Neural cell (in vitro differentiated cells): ENCODE results near the gene KCNA10. TPM values are rescaled to one million over a fixed set of nuclear protein-coding genes. Genes with fewer than 3 reads are reported as not detected.

Experiments
- H2AFZ ChIP-seq: fragments of 200-600, 300-800 bp; sonication (generic), shearing (Covaris generic); 2 replicates; pipeline ENCODE4 v1.6.0; 2014; ENCODE audit warnings: low read depth, mild to moderate bottlenecking, antibody characterized with exemption, low read length, moderate library complexity
- H3F3A ChIP-seq: fragments of 200-600 bp; shearing (Covaris generic); 2 replicates; pipeline ENCODE4 v1.6.1; 2016; ENCODE audit warnings: mild to moderate bottlenecking, moderate library complexity, mixed read lengths, antibody characterized with exemption, low read length; ENCODE audit not compliant: insufficient read depth, poor library complexity, severe bottlenecking
- H3K27ac ChIP-seq: fragments of 200-600, 300-800 bp; sonication (generic), shearing (Covaris generic); 2 replicates; pipeline ENCODE4 v1.5.1; 2014; ENCODE audit warnings: mild to moderate bottlenecking, low read length, moderate library complexity
- H3K27me3 ChIP-seq: fragments of 300-800, 200-600 bp; sonication (generic), shearing (Covaris generic); 2 replicates; pipeline ENCODE4 v1.6.0; 2014; ENCODE audit warnings: mild to moderate bottlenecking, low read depth, low read length, moderate library complexity; ENCODE audit not compliant: insufficient read depth
- H3K36me3 ChIP-seq: fragments of 300-800, 200-600 bp; sonication (generic), shearing (Covaris generic); 2 replicates; pipeline ENCODE4 v1.5.1; 2014; ENCODE audit warnings: mild to moderate bottlenecking, antibody characterized with exemption, low read length, moderate library complexity; ENCODE audit not compliant: insufficient read depth
- H3K4me2 ChIP-seq: fragments of 300-800, 200-600 bp; sonication (generic), shearing (Covaris generic); 2 replicates; pipeline ENCODE4 v1.6.0; 2014; ENCODE audit warnings: mild to moderate bottlenecking, low read length
- H3K4me3 ChIP-seq: fragments of 300-800, 200-600 bp; sonication (generic), shearing (Covaris generic); 2 replicates; pipeline ENCODE4 v1.5.1; 2014; ENCODE audit warnings: mild to moderate bottlenecking, low read length, moderate library complexity
- H3K79me2 ChIP-seq: fragments of 200-600 bp; shearing (Covaris generic); replicated peaks from 2 replicates; pipeline ENCODE4 v1.6.0; 2014; ENCODE audit warnings: mild to moderate bottlenecking, low read length, moderate library complexity; ENCODE audit not compliant: insufficient read depth
- H3K9ac ChIP-seq: fragments of 300-800, 200-600 bp; sonication (generic), shearing (Covaris generic); 2 replicates; pipeline ENCODE4 v1.6.1; 2016; ENCODE audit warnings: mild to moderate bottlenecking, low read length, mixed read lengths
- H3K9me2 ChIP-seq: fragments of 200-600 bp; shearing (Covaris generic); 2 replicates; pipeline ENCODE4 v1.6.1; 2016; ENCODE audit warnings: mild to moderate bottlenecking, low read length, mixed read lengths; ENCODE audit not compliant: insufficient read depth
- H3K9me3 ChIP-seq: fragments of 200-600, 300-800 bp; sonication (generic), shearing (Covaris generic); 2 replicates; pipeline ENCODE4 v1.6.1; 2016; ENCODE audit warnings: mild to moderate bottlenecking, mixed run types, low read length, moderate library complexity, mixed read lengths
- H4K20me1 ChIP-seq: fragments of 200-600 bp; shearing (Covaris generic); 2 replicates; pipeline ENCODE4 v1.6.1; 2016; ENCODE audit warnings: mild to moderate bottlenecking, mixed run types; ENCODE audit not compliant: insufficient read depth
- CTCF ChIP-seq: fragments of 450-650 bp; IDR thresholded peaks from 2 replicates; pipeline ENCODE4 v1.5.1; 2014; ENCODE audit warnings: antibody characterized with exemption, mild to moderate bottlenecking, moderate library complexity; ENCODE audit not compliant: poor library complexity, severe bottlenecking
- EP300 ChIP-seq: fragments of 450-650 bp; conservative IDR thresholded peaks from 2 replicates; pipeline ENCODE4 v1.6.1; 2014; ENCODE audit warnings: antibody characterized with exemption, mild to moderate bottlenecking, moderate library complexity; ENCODE audit not compliant: poor library complexity, severe bottlenecking
- EZH2 ChIP-seq: fragments of 200-600, 300-800 bp; shearing (Covaris generic), sonication (generic); IDR thresholded peaks from 2 replicates; pipeline ENCODE4 v1.6.1; 2014; ENCODE audit warnings: antibody characterized with exemption, low read length, borderline replicate concordance, mild to moderate bottlenecking; ENCODE audit not compliant: insufficient read depth, poor library complexity, severe bottlenecking
- MXI1 ChIP-seq: fragments of 450-650 bp; conservative IDR thresholded peaks from 2 replicates; pipeline ENCODE4 v1.6.1; 2014; ENCODE audit warnings: antibody characterized with exemption, mild to moderate bottlenecking; ENCODE audit not compliant: poor library complexity, severe bottlenecking
- POLR2AphosphoS5 ChIP-seq: IDR thresholded peaks from 2 replicates; pipeline ENCODE4 v1.6.1; 2012
- RAD21 ChIP-seq: fragments of 450-650 bp; conservative IDR thresholded peaks from 2 replicates; pipeline ENCODE4 v1.6.1; 2014; ENCODE audit warnings: antibody characterized with exemption, mild to moderate bottlenecking, moderate library complexity
- SMC3 ChIP-seq: fragments of 450-650 bp; conservative IDR thresholded peaks from 2 replicates; pipeline ENCODE4 v1.6.1; 2014; ENCODE audit warnings: antibody characterized with exemption, mild to moderate bottlenecking, moderate library complexity; ENCODE audit not compliant: poor library complexity
- TAF1 ChIP-seq: IDR thresholded peaks from 2 replicates; pipeline ENCODE4 v1.6.1; 2012; ENCODE audit warnings: low read depth
- polyA plus RNA-seq: library from polyadenylated mRNA; depleted of rRNA; stranded (reverse); fragments of >200 nt; gene quantifications from 2 replicates; pipeline ENCODE4 v1.2.3, GENCODE V29; 2014
- TF ChIP-seq, protein P1 (sequence below): IDR thresholded peaks from 2 replicates; pipeline ENCODE4 v1.6.1; 2012; ENCODE audit warnings: borderline replicate concordance

Gene KCNA10
- polyA plus RNA-seq, 1 donor from 2014 or later = not detected

- Histone ChIP-seq H3F3A (no peaks in the 10 kb centered on the region), H3K27ac (no peak overlapping the region), H3K9me2 (no peaks in the 10 kb centered on the region), H3K36me3 (no peaks in the 10 kb centered on the region), H3K4me3 (no peak overlapping the region), H2AFZ (no peak overlapping the region), H3K4me2 (no peak overlapping the region), H3K27me3 (peaks cover 8% of the 10 kb centered on the region), H4K20me1 (no peaks in the 10 kb centered on the region), H3K79me2 (no peaks in the 10 kb centered on the region), H3K9ac (no peak overlapping the region), H3K9me3 (no peaks in the 10 kb centered on the region)
- TF ChIP-seq, protein P1, sequence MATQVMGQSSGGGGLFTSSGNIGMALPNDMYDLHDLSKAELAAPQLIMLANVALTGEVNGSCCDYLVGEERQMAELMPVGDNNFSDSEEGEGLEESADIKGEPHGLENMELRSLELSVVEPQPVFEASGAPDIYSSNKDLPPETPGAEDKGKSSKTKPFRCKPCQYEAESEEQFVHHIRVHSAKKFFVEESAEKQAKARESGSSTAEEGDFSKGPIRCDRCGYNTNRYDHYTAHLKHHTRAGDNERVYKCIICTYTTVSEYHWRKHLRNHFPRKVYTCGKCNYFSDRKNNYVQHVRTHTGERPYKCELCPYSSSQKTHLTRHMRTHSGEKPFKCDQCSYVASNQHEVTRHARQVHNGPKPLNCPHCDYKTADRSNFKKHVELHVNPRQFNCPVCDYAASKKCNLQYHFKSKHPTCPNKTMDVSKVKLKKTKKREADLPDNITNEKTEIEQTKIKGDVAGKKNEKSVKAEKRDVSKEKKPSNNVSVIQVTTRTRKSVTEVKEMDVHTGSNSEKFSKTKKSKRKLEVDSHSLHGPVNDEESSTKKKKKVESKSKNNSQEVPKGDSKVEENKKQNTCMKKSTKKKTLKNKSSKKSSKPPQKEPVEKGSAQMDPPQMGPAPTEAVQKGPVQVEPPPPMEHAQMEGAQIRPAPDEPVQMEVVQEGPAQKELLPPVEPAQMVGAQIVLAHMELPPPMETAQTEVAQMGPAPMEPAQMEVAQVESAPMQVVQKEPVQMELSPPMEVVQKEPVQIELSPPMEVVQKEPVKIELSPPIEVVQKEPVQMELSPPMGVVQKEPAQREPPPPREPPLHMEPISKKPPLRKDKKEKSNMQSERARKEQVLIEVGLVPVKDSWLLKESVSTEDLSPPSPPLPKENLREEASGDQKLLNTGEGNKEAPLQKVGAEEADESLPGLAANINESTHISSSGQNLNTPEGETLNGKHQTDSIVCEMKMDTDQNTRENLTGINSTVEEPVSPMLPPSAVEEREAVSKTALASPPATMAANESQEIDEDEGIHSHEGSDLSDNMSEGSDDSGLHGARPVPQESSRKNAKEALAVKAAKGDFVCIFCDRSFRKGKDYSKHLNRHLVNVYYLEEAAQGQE = no peak
- no peak for TF ChIP-seq RAD21
- TF ChIP-seq TAF1 = no peak
- no peak for TF ChIP-seq POLR2AphosphoS5
- TF ChIP-seq SMC3 = no peak
- TF ChIP-seq CTCF = no peak
- TF ChIP-seq EZH2 = no peak
- no peak for TF ChIP-seq EP300
- no peak for TF ChIP-seq MXI1
Observed at GRCh38 chr1:110549831-110550230, 30.9 kb upstream of the KCNA10 start.

- Histone ChIP-seq H3K9me3 (no peaks in the 10 kb centered on the region), H2AFZ (no peak overlapping the region), H3K27ac (no peak overlapping the region), H3F3A (no peaks in the 10 kb centered on the region), H3K36me3 (no peaks in the 10 kb centered on the region), H3K4me3 (no peak overlapping the region), H4K20me1 (no peaks in the 10 kb centered on the region), H3K27me3 (no peaks in the 10 kb centered on the region), H3K9ac (no peak overlapping the region), H3K79me2 (no peaks in the 10 kb centered on the region), H3K4me2 (no peak overlapping the region), H3K9me2 (no peaks in the 10 kb centered on the region)
- peak; percentile 50 for TF ChIP-seq RAD21
- TF ChIP-seq EP300 = no peak
- no peak for TF ChIP-seq EZH2
- no peak for TF ChIP-seq MXI1
- no peak for TF ChIP-seq POLR2AphosphoS5
- peak; percentile 62 for TF ChIP-seq CTCF
- TF ChIP-seq, protein P1 = no peak
- TF ChIP-seq SMC3 = peak; percentile 56
- TF ChIP-seq TAF1 = no peak
Observed at GRCh38 chr1:110548381-110548780, 29.4 kb upstream of the KCNA10 start.
